Epithelial cell of prostate (primary cell): Measurements from ENCODE around the gene TRIM72.
"Not testable (repeated sequence)": the region's sequence is repeated elsewhere in the genome, so short reads cannot be mapped to it uniquely, and the experiment has no call there.

Experiments used
- DNase-seq: peaks from one replicate; pipeline ENCODE4 v3.0.0-alpha.2; 2011; ENCODE audit warnings: low read depth, low spot score
- H3K27ac ChIP-seq: fragments of 450-650 bp; 2 replicates; pipeline ENCODE4 v1.5.1; 2017; ENCODE audit warnings: mild to moderate bottlenecking

The TRIM72 gene

GRCh38 chr16:31276600-31276999 is 62.7 kb downstream of the TRIM72 start:
- DNase-seq = no peak
- no peak overlapping the region for H3K27ac ChIP-seq

GRCh38 chr16:31277659-31278260 is 63.8 kb downstream of the TRIM72 start:
- no peak overlapping the region for H3K27ac ChIP-seq
- DNase-seq = no peak

GRCh38 chr16:31278853-31279252 is 64.9 kb downstream of the TRIM72 start:
- not testable (repeated sequence) for DNase-seq, H3K27ac ChIP-seq
